ENCODE results near the gene WNT6.

DNA sequence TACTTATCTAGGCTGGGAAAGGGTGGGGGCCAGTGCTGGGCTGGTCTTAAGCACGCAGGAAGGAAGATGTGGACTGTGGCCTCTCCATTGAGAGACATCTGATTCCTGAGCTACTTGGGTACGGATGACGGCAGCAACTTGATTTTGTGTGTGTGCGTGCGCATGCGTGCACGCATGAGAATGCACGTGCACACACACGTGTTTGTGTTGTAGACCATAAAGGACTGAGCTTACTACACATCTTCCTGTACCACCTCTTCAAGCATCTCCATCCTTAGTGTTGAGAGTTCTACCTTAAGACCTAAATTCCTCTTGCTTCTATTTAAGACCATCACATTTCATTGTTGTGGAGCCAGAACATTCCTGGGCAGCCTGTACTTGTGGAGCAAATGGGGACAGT lies 9.5 kb downstream of the WNT6 start:
- TF ChIP-seq GATA3 (IDR thresholded peaks at IDR 0.05; ENCODE audit: low read depth, low read length) (no peak), GATA2 (IDR thresholded peaks at IDR 0.05; ENCODE audit: low read depth, low read length) (no peak)

All from SH-SY5Y (cell line).